HTR-8/SVneo (cell line): ENCODE results near the gene ASCC2.
"Not testable (repeated sequence)": the region's sequence is repeated elsewhere in the genome, so short reads cannot be mapped to it uniquely, and the experiment has no call there.

Experiments used
- DNase-seq: peaks from one replicate; pipeline ENCODE4 v3.0.0; 2011; ENCODE audit warnings: low spot score, mixed read lengths; ENCODE audit not compliant: insufficient read length
- FAIRE-seq: peaks from 2 replicates; lab custom pipeline; 2011; peaks lifted over from hg19 to GRCh38; lab: Jason Lieb, UNC

Gene ASCC2

GRCh38 chr22:29765905-29766631 is 72.0 kb downstream of the ASCC2 start:
- FAIRE-seq = no peak
- no peak for DNase-seq

DNA sequence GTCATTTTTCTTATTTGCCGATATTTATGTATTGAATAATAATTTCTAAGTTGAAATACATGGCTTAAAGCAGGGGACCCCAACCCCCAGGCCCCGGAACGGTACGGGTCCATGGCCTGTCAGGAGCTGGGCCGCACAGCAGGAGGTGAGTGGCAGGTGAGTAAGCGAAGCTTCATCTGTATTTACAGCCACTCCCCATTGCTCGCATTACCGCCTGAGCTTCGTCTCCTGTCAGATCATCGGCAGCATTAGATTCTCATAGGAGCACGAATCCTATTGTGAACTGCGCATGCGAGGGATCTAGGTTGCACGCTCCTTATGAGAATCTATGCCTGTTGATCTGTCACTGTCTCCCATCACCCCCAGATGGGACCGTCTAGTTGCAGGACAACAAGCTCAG is 75.8 kb downstream of the ASCC2 start:
- no peak for FAIRE-seq
- no peak for DNase-seq

DNA sequence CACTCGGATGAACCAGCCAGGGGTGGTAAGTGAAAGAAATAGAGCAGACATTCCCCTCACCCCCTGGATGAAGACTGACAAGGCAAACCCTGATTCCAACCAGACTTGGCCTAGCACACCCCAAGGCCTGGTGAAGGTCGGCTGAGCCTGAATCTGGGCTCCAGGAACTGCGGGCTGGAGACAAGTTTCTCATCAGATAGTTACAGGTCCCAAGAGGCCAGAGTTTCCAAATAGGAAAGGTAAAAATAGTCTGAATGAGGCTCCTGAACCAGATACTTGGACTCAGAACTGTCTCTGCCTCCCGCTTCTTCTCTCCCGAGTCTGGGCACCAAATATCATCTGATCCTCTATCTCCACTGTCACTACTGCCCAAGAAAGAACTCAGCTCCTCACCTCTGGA is 79.1 kb downstream of the ASCC2 start:
- FAIRE-seq = no peak
- DNase-seq = no peak

DNA sequence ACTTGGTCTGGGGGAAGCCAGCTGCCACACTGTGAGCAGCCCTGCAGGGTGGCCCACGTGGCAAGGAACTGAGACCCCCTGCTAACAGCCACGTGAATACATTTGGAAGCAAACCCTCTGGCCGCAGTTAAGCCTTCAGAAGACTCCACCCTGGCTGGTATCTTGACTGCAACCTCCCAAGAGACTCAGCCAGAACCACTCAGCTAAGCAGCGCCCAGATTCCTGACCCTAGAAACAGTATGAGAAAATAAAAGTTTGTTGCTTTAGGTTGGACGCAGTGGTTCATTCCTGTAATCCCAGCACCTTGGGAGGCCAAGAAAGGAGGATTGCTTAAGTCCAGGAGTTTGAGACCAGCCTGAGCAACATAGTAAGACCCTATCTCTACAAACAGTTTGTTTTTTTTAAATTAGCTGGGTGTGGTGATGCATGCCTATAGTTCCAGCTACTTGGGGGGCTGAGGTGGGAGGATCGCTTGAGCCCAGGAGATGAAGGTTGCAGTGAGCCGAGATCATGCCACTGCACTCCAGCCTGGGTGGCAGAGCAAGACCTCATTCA is 79.9 kb downstream of the ASCC2 start:
- no peak for FAIRE-seq
- no peak for DNase-seq

GRCh38 chr22:29757096-29757495 is 81.0 kb downstream of the ASCC2 start:
- DNase-seq = no peak
- FAIRE-seq = no peak

DNA sequence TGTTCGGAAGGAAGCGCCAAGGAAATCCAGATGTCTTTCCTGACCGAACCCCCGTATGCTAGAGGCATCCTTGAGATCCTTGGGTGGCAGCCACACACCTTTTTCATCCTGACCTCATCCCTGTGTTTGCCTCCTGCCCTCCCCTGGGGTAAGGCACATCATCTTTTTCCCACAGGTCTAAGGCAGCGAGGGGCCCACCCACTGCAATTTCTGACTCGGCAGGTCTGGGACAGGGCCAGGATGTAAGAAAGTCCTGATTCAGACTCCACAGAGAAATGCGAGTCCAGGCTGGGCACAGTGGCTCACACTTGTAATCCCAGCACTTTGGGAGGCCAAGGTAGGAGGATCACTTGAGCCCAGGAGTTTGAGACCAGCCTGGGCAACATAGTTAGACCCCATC is 81.7 kb downstream of the ASCC2 start:
- DNase-seq = no peak
- no peak for FAIRE-seq

DNA sequence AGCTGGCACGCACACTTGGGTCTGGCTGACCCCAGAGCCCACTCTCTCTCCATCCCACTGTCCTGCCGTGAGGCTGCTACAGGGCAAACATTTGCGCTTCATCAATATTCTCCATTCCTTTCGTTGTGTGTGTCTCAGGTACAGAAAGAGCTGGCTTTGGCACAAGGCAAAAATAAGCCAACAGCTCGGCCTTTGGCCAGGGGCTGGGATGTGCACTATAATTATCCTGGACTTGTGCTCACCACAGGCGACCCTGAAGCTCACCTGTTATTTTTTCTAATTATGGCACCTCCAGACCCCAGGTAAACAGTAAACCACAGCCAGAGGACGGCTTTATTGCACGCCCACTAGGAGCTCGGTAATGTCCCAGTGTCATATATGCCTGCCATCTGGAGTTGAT is 82.2 kb downstream of the ASCC2 start:
- FAIRE-seq (no peak), DNase-seq (no peak)

GRCh38 chr22:29754658-29755395 is 83.2 kb downstream of the ASCC2 start:
- FAIRE-seq, DNase-seq: not testable (repeated sequence)

DNA sequence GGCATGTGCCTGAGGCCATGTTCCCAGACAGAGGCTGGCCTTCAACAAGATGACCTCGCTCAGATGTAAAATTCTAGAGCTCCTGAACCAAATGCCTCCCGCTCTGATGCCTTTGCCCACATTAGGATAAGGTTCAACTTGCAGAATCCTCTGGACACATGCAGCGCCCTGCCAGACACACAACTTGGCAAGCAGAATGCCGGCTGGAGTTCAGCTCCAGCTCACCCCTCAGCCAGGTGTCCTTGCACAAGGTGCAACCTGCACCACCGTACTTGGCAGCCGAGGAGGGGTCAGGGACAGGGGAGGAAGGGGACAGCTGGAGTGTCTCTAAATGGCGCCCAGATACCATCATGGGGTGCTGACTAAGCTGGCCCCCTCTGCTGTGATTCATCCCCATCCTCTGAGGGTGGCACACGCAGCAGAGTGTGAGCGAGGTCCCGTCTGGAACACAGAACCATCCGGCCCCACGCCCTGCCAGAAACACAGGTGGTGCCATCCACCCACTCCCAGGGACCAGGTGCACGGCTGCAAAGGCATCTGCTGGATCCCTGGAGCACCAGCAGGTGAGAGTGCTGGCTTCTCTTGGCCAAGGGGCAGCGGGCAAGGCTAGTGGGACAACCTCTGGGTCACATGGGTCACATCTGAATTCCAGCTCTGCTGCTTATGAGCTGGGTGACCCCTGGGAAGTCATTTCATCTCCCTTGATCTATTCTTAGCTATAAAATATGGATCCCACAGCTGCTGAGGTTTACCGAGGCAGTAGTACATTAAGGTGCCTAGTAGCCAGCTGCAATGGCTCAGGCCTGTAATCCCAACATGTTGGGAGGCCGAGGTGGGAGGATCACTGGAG is 84.0 kb downstream of the ASCC2 start:
- no peak for FAIRE-seq
- no peak for DNase-seq

- FAIRE-seq (no peak), DNase-seq (no peak)
Observed at GRCh38 chr22:29751669-29752068, 86.4 kb downstream of the ASCC2 start.

- FAIRE-seq (no peak), DNase-seq (no peak)
Observed at GRCh38 chr22:29750559-29751538, 87.2 kb downstream of the ASCC2 start.

- FAIRE-seq (no peak), DNase-seq (no peak)
Observed at GRCh38 chr22:29750029-29750428, 88.0 kb downstream of the ASCC2 start.

GRCh38 chr22:29748248-29748893 is 89.7 kb downstream of the ASCC2 start:
- no peak for FAIRE-seq

DNA sequence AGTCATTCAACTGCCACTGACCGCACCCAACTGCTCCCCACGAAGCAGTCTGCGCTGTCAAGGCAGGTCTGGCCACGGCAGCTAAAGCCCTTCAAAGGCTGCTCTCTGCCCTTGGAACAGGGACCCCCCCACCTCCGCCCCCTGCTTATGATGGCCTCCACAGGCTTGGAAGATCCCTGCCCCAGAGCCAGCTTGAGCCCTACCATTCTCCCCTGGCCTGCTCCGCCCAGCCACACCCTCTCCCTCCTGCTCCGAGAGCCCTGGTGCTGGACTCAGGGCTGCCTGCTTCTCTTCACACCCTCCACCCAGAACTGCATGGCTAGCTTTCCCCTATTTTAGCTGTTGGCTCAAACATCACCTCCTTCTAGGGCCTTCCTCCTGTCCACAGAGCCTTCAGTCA is 90.2 kb downstream of the ASCC2 start:
- no peak for FAIRE-seq

More at GRCh38 chr22:29748248-29748893, 89.7 kb downstream of the ASCC2 start:
- no peak for DNase-seq

DNA sequence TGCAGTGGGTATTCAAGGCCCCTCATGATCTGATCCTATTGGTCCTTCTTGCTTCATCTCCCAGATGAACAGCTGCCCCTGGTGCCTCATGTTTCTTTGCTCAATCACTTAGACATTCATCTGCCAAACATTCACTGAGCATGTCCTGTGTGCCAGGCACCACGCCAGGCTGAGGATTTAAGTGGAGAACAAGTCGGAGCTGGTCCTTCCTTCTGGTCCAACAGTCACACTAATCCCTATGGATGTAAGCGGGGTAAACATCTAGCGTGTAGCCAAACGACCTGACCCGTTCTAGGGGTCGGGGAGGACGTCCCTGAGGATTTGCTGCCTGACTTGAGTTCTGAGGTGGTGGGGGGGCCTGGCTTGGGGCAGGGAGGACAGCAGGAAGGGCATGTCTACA is 93.2 kb downstream of the ASCC2 start:
- FAIRE-seq (no peak), DNase-seq (no peak)

More for the DNA sequence above, 90.2 kb downstream of the ASCC2 start:
- no peak for DNase-seq

- FAIRE-seq (no peak), DNase-seq (no peak)
Observed at GRCh38 chr22:29742326-29742725, 95.7 kb downstream of the ASCC2 start.

GRCh38 chr22:29741926-29742325 is 96.1 kb downstream of the ASCC2 start:
- DNase-seq (no peak), FAIRE-seq (no peak)

GRCh38 chr22:29740216-29740615 is 97.9 kb downstream of the ASCC2 start:
- no peak for FAIRE-seq
- no peak for DNase-seq

DNA sequence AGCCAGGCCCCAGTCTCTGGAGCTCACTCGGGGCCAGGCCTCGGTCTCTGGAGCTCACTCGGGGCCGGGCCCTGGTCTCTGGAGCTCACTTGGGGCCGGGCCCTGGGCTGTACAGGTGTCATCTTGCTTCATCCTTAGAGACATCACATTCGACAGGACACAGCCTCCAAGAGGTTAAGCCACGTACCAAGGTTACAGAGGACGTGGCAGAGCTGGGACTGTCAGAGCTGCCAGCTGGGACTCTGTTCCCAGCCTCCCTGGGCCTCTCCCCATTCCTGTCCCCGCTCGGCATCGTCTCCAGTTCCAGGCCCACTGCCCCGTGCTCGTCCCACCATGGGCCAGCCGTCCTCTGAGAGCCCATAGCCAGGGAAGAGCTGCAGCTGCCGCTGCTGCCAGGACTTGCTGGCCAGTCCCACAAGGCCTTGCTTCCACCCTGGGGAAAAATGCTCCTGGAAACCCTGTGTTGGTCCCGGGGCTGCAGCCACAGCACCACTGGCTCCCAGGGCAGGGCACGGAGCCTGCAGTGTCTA is 98.7 kb downstream of the ASCC2 start:
- FAIRE-seq = no peak
- DNase-seq = no peak
